Karpas-422 (cell line): ENCODE measurements around the gene TBC1D20. TPM values are rescaled to one million over a fixed set of nuclear protein-coding genes. Genes with fewer than 3 reads are reported as not detected.

Source experiments
- DNase-seq: peaks from one replicate; pipeline ENCODE4 v3.0.0-alpha.2; 2015
- H2AFZ ChIP-seq: fragments of 200-600 bp; sonication (generic); 2 replicates; pipeline ENCODE4 v1.6.1; 2014; ENCODE audit warnings: antibody characterized with exemption, low read length, mixed read lengths
- H3K27ac ChIP-seq: fragments of 200-600 bp; sonication (generic); 2 replicates; pipeline ENCODE4 v1.5.1; 2014; ENCODE audit warnings: mild to moderate bottlenecking, low read length, moderate library complexity
- H3K27me3 ChIP-seq: fragments of 200-600 bp; sonication (generic); 2 replicates; pipeline ENCODE4 v1.6.1; 2014; ENCODE audit warnings: low read length, mixed read lengths
- H3K36me3 ChIP-seq: fragments of 200-600 bp; sonication (generic); 2 replicates; pipeline ENCODE4 v1.6.1; 2014; ENCODE audit warnings: low read length, mixed read lengths; ENCODE audit not compliant: insufficient read depth
- H3K4me1 ChIP-seq: fragments of 200-600 bp; sonication (generic); 2 replicates; pipeline ENCODE4 v1.6.1; 2014; ENCODE audit warnings: mild to moderate bottlenecking, low read length, mixed read lengths
- H3K4me2 ChIP-seq: fragments of 200-600 bp; sonication (generic); 2 replicates; pipeline ENCODE4 v1.6.1; 2014; ENCODE audit warnings: low read length, low read depth, mild to moderate bottlenecking; ENCODE audit not compliant: poor library complexity, severe bottlenecking
- H3K4me3 ChIP-seq: fragments of 200-600 bp; sonication (generic); 2 replicates; pipeline ENCODE4 v1.5.1; 2014; ENCODE audit warnings: mild to moderate bottlenecking, antibody characterized with exemption, low read length, mixed read lengths
- H3K79me2 ChIP-seq: fragments of 200-600 bp; sonication (generic); 2 replicates; pipeline ENCODE4 v1.6.1; 2014; ENCODE audit warnings: mild to moderate bottlenecking, low read length, mixed read lengths
- H3K9ac ChIP-seq: fragments of 200-600 bp; sonication (generic); 2 replicates; pipeline ENCODE4 v1.6.0; 2014; ENCODE audit warnings: low read length
- H3K9me2 ChIP-seq: fragments of 200-600 bp; sonication (generic), shearing (Covaris generic); replicated peaks from 2 replicates; pipeline ENCODE4 v1.6.0; 2014; ENCODE audit warnings: mild to moderate bottlenecking, low read length, moderate library complexity; ENCODE audit not compliant: insufficient read depth
- H3K9me3 ChIP-seq: fragments of 300-700, 200-600 bp; sonication (generic); 2 replicates; pipeline ENCODE4 v1.6.1; 2014; ENCODE audit warnings: low read length, mixed read lengths
- H4K20me1 ChIP-seq: fragments of 200-600 bp; sonication (generic); 2 replicates; pipeline ENCODE4 v1.6.1; 2014; ENCODE audit warnings: mild to moderate bottlenecking, antibody characterized with exemption, low read length, low read depth; ENCODE audit not compliant: insufficient read depth
- total RNA-seq: library from RNA; depleted of rRNA; stranded (reverse); fragments of >200 nt; shearing (Covaris generic); gene quantifications from 2 replicates; pipeline ENCODE4 v1.2.3, GENCODE V29; 2014; ENCODE audit warnings: low replicate concordance

Gene TBC1D20
- total RNA-seq, 1 experiment from 2014 or later = 26.1 TPM

DNA sequence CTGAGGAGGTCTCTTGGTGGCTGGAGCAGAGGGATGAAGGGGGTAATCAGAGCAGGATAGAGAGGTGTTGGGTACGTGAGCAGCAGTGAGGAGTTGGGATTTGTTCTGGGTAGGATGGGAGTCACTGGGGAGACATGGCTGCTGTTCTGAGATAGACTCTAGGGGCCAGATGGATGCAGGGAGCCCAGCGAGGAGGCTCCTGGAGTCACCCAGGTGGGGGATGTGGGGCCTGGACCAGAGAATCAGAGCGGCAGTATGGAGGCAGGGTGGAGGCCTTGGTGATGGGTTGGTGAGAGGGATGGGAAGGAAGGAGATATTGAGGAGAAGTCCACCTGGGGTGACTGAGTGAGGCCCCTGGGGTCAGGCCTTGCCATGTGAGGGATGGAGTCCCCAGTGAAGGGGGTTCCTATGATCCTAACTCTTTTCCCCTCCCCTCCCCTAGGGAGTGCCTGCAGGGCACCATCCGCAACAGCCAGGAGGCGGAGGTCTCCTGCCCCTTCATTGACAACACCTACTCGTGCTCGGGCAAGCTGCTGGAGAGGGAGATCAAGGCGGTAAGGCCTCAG, 40.6 kb downstream of the TBC1D20 start:
- Histone ChIP-seq H2AFZ (no peak overlapping the region), H3K4me3 (no peak overlapping the region), H3K27ac (no peak overlapping the region), H3K9ac (no peak overlapping the region), H3K4me2 (no peak overlapping the region), H3K27me3 (no peaks in the 10 kb centered on the region), H3K4me1 (peaks cover 2% of the 10 kb centered on the region; the same call in 1 of the 2 replicates), H3K9me3 (no peaks in the 10 kb centered on the region), H4K20me1 (peaks cover 9% of the 10 kb centered on the region), H3K9me2 (no peaks in the 10 kb centered on the region), H3K79me2 (no peaks in the 10 kb centered on the region), H3K36me3 (peaks cover 11% of the 10 kb centered on the region)
- DNase-seq = no peak

GRCh38 chr20:420721-421574, 41.4 kb downstream of the TBC1D20 start:
- Histone ChIP-seq H3K9me3 (no peaks in the 10 kb centered on the region), H3K9ac (no peak overlapping the region), H3K4me3 (no peak overlapping the region), H3K36me3 (peaks cover 8% of the 10 kb centered on the region), H2AFZ (no peak overlapping the region), H3K79me2 (no peaks in the 10 kb centered on the region), H3K27ac (no peak overlapping the region), H4K20me1 (peaks cover 9% of the 10 kb centered on the region), H3K4me2 (no peak overlapping the region), H3K27me3 (no peaks in the 10 kb centered on the region), H3K9me2 (no peaks in the 10 kb centered on the region), H3K4me1 (peaks cover 2% of the 10 kb centered on the region; the same call in 1 of the 2 replicates)
- peak; percentile 93 for DNase-seq

GRCh38 chr20:420166-420620, 42.1 kb downstream of the TBC1D20 start:
- DNase-seq = no peak
- Histone ChIP-seq H3K9ac (no peak overlapping the region), H3K4me1 (peaks cover 2% of the 10 kb centered on the region; the same call in 1 of the 2 replicates), H3K27me3 (no peaks in the 10 kb centered on the region), H3K36me3 (peaks cover 8% of the 10 kb centered on the region), H4K20me1 (peaks cover 9% of the 10 kb centered on the region), H2AFZ (no peak overlapping the region), H3K79me2 (peaks cover 6% of the 10 kb centered on the region; the same call in 1 of the 2 replicates), H3K9me2 (no peaks in the 10 kb centered on the region), H3K27ac (no peak overlapping the region), H3K9me3 (no peaks in the 10 kb centered on the region), H3K4me3 (no peak overlapping the region), H3K4me2 (no peak overlapping the region)

- H3K9me3 ChIP-seq = no peaks in the 10 kb centered on the region
- H3K27ac ChIP-seq = no peak overlapping the region
- H3K79me2 ChIP-seq = peaks cover 8% of the 10 kb centered on the region; the same call in 1 of the 2 replicates
- no peaks in the 10 kb centered on the region for H3K27me3 ChIP-seq
- H3K9ac ChIP-seq = no peak overlapping the region
- no peak overlapping the region for H3K4me3 ChIP-seq
- peaks cover 2% of the 10 kb centered on the region; the same call in 1 of the 2 replicates for H3K4me1 ChIP-seq
- H4K20me1 ChIP-seq = peaks cover 9% of the 10 kb centered on the region
- DNase-seq = no peak
- no peak overlapping the region for H3K4me2 ChIP-seq
- H3K9me2 ChIP-seq = no peaks in the 10 kb centered on the region
- no peak overlapping the region for H2AFZ ChIP-seq
- peaks cover 8% of the 10 kb centered on the region for H3K36me3 ChIP-seq
Measured at GRCh38 chr20:419556-420165, 42.7 kb downstream of the TBC1D20 start.

DNA sequence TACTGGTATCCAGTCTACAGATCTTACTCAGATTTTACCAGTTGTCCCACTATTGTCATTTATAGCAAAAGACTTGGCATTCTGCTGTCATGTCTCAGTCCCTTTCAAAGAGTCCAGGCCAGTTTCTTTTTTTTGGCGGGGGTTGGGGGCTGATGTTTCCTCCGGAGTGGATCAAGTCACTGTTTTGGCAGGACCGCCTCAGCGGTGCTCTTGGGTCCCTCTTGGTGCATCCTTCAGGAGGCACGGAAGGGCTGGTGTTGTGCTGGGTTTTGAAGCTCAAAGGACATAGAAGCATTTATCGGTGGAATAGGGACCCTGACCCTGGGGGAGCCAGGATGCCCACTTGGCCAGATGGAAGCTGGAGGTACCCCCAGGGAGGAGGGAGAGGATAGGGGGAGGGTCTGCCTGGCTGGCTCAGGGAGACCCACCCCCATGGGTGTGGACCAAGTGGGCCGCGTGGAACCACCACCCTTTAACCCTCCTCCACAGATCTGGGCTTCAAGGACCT, 43.4 kb downstream of the TBC1D20 start:
- H3K9ac ChIP-seq = no peak overlapping the region
- peaks cover 6% of the 10 kb centered on the region for H3K36me3 ChIP-seq
- H3K27me3 ChIP-seq = no peaks in the 10 kb centered on the region
- H3K9me2 ChIP-seq = no peaks in the 10 kb centered on the region
- H2AFZ ChIP-seq = no peak overlapping the region
- DNase-seq = no peak
- peaks cover 6% of the 10 kb centered on the region for H3K4me1 ChIP-seq
- H3K79me2 ChIP-seq = peaks cover 13% of the 10 kb centered on the region; the same call in 1 of the 2 replicates
- H3K27ac ChIP-seq = no peak overlapping the region
- H3K4me3 ChIP-seq = no peak overlapping the region
- no peak overlapping the region for H3K4me2 ChIP-seq
- H3K9me3 ChIP-seq = no peaks in the 10 kb centered on the region
- H4K20me1 ChIP-seq = peaks cover 9% of the 10 kb centered on the region

- Histone ChIP-seq H3K9me3 (no peaks in the 10 kb centered on the region), H3K36me3 (peaks cover 6% of the 10 kb centered on the region), H3K4me3 (no peak overlapping the region), H3K27ac (no peak overlapping the region), H3K4me1 (peaks cover 15% of the 10 kb centered on the region), H4K20me1 (peaks cover 9% of the 10 kb centered on the region), H3K27me3 (no peaks in the 10 kb centered on the region), H3K9ac (no peak overlapping the region), H3K9me2 (no peaks in the 10 kb centered on the region), H3K79me2 (peaks cover 24% of the 10 kb centered on the region), H2AFZ (no peak overlapping the region), H3K4me2 (no peak overlapping the region)
- DNase-seq = no peak
Measured at GRCh38 chr20:417801-418342, 44.5 kb downstream of the TBC1D20 start.

DNA sequence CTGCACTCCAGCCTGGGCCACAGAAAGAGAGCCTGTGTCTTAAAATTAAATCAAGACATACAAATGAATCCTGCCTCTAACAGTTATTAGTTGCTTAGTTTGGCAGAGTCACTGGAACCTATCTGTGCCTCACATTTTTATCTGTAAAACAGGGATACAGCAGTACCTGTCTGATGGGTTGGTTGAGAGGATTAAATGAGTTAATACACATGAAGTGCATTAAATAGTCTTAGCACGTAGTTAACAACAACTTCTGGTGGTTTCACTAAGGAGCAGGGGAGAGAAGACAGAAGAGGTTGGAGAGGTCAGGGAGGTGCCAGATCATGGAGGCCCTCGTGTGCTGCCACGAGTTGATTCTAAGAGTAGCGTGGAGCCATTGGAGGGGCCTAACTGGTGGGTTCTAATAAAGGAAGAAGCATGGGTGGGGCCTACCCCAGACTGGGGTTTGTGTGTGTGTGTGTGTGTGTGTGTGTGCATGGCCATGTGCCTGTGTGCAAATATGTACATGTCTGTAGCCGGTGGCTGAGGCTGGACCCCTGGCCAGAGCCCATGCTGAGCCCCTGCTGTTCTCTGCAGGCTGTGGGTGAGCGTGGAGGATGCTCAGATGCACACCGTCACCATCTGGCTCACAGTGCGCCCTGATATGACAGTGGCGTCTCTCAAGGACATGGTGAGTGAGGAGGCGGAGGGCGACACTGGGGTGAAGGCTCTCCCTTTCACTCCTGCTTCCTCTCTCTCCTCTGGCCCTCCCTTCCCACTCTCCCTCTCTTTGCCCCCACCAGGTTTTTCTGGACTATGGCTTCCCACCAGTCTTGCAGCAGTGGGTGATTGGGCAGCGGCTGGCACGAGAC, 45.2 kb downstream of the TBC1D20 start:
- Histone ChIP-seq H4K20me1 (peaks cover 9% of the 10 kb centered on the region), H3K4me1 (peaks cover 15% of the 10 kb centered on the region), H3K27ac (no peak overlapping the region), H3K36me3 (peaks cover 13% of the 10 kb centered on the region), H3K9ac (no peak overlapping the region), H3K4me2 (no peak overlapping the region), H3K9me3 (no peaks in the 10 kb centered on the region), H2AFZ (no peak overlapping the region), H3K9me2 (no peaks in the 10 kb centered on the region), H3K79me2 (peaks cover 31% of the 10 kb centered on the region), H3K4me3 (no peak overlapping the region), H3K27me3 (no peaks in the 10 kb centered on the region)
- no peak for DNase-seq
